ENCODE data around the gene REELD1. TPM values are rescaled to one million over a fixed set of nuclear protein-coding genes. Genes with fewer than 3 reads are reported as not detected.

The REELD1 gene
- total RNA-seq, 1 donor, result not detected

- no peak overlapping the region for H3K27ac ChIP-seq (ENCODE audit: low read depth, low read length)
- no peak for TF ChIP-seq CTCF (IDR thresholded peaks at IDR 0.05; ENCODE audit: extremely low read depth, low read depth, low read length)
- H4K20me1 ChIP-seq (ENCODE audit: insufficient read depth, low read length), result peaks cover 8% of the 10 kb centered on the region
- H2AFZ ChIP-seq (ENCODE audit: low read length), result no peak overlapping the region
- no peak for DNase-seq (ENCODE audit: insufficient read length, low spot score, missing footprints)
- no peaks in the 10 kb centered on the region for H3K9me3 ChIP-seq (ENCODE audit: low read depth, low read length)
- H3K4me3 ChIP-seq (ENCODE audit: insufficient read depth, low read length), result no peak overlapping the region
- no peaks in the 10 kb centered on the region for H3K4me1 ChIP-seq (ENCODE audit: insufficient read depth, low read length)
- no peaks in the 10 kb centered on the region for H3K27me3 ChIP-seq (ENCODE audit: insufficient read depth, low read length)
- peaks cover 52% of the 10 kb centered on the region for H3K79me2 ChIP-seq (ENCODE audit: insufficient read depth, low read length)
- no peak overlapping the region for H3K4me2 ChIP-seq (ENCODE audit: insufficient read depth, low read length)
- peaks cover 19% of the 10 kb centered on the region for H3K36me3 ChIP-seq (ENCODE audit: insufficient read depth, low read length)
Observed at GRCh38 chr4:146182443-146182842, 31.9 kb upstream of the REELD1 start.

- Histone ChIP-seq H2AFZ (ENCODE audit: low read length) (no peak overlapping the region), H3K4me3 (ENCODE audit: insufficient read depth, low read length) (no peak overlapping the region), H3K36me3 (ENCODE audit: insufficient read depth, low read length) (peaks cover 26% of the 10 kb centered on the region), H3K4me2 (ENCODE audit: insufficient read depth, low read length) (no peak overlapping the region), H3K27ac (ENCODE audit: low read depth, low read length) (no peak overlapping the region), H4K20me1 (ENCODE audit: insufficient read depth, low read length) (peaks cover 8% of the 10 kb centered on the region), H3K4me1 (ENCODE audit: insufficient read depth, low read length) (no peaks in the 10 kb centered on the region), H3K27me3 (ENCODE audit: insufficient read depth, low read length) (no peaks in the 10 kb centered on the region), H3K9me3 (ENCODE audit: low read depth, low read length) (no peaks in the 10 kb centered on the region), H3K79me2 (ENCODE audit: insufficient read depth, low read length) (peaks cover 45% of the 10 kb centered on the region)
- no peak for TF ChIP-seq CTCF (IDR thresholded peaks at IDR 0.05; ENCODE audit: extremely low read depth, low read depth, low read length)
- no peak for DNase-seq (ENCODE audit: insufficient read length, low spot score, missing footprints)
Observed at GRCh38 chr4:146183209-146183608, 31.1 kb upstream of the REELD1 start.

- Histone ChIP-seq H3K79me2 (ENCODE audit: insufficient read depth, low read length) (peaks cover 18% of the 10 kb centered on the region), H3K27ac (ENCODE audit: low read depth, low read length) (no peak overlapping the region), H3K4me2 (ENCODE audit: insufficient read depth, low read length) (no peak overlapping the region), H3K9me3 (ENCODE audit: low read depth, low read length) (no peaks in the 10 kb centered on the region), H3K4me1 (ENCODE audit: insufficient read depth, low read length) (no peaks in the 10 kb centered on the region), H3K27me3 (ENCODE audit: insufficient read depth, low read length) (no peaks in the 10 kb centered on the region), H2AFZ (ENCODE audit: low read length) (no peak overlapping the region), H4K20me1 (ENCODE audit: insufficient read depth, low read length) (no peaks in the 10 kb centered on the region), H3K36me3 (ENCODE audit: insufficient read depth, low read length) (peaks cover 39% of the 10 kb centered on the region), H3K4me3 (ENCODE audit: insufficient read depth, low read length) (no peak overlapping the region)
- no peak for TF ChIP-seq CTCF (IDR thresholded peaks at IDR 0.05; ENCODE audit: extremely low read depth, low read depth, low read length)
- DNase-seq (ENCODE audit: insufficient read length, low spot score, missing footprints), result no peak
Observed at GRCh38 chr4:146186041-146186440, 28.3 kb upstream of the REELD1 start.

GRCh38 chr4:146186596-146186995, 27.7 kb upstream of the REELD1 start:
- Histone ChIP-seq H3K79me2 (ENCODE audit: insufficient read depth, low read length) (peaks cover 14% of the 10 kb centered on the region), H3K4me2 (ENCODE audit: insufficient read depth, low read length) (no peak overlapping the region), H3K9me3 (ENCODE audit: low read depth, low read length) (no peaks in the 10 kb centered on the region), H3K27ac (ENCODE audit: low read depth, low read length) (no peak overlapping the region), H3K4me3 (ENCODE audit: insufficient read depth, low read length) (no peak overlapping the region), H4K20me1 (ENCODE audit: insufficient read depth, low read length) (no peaks in the 10 kb centered on the region), H2AFZ (ENCODE audit: low read length) (no peak overlapping the region), H3K36me3 (ENCODE audit: insufficient read depth, low read length) (peaks cover 39% of the 10 kb centered on the region), H3K27me3 (ENCODE audit: insufficient read depth, low read length) (no peaks in the 10 kb centered on the region), H3K4me1 (ENCODE audit: insufficient read depth, low read length) (no peaks in the 10 kb centered on the region)
- no peak for TF ChIP-seq CTCF (IDR thresholded peaks at IDR 0.05; ENCODE audit: extremely low read depth, low read depth, low read length)
- no peak for DNase-seq (ENCODE audit: insufficient read length, low spot score, missing footprints)

All from osteoblast (primary cell).